Gastrocnemius medialis (tissue), 4 donors: ENCODE data around the gene ITPA. TPM values are rescaled to one million over a fixed set of nuclear protein-coding genes. Genes with fewer than 3 reads are reported as not detected.
A peak's percentile ranks its signal among the peaks of the same experiment; 100 is the strongest.

Experiments used
- ATAC-seq, 2 donors: fragments of 150-250 bp; one replicate each; pipeline ENCODE4 v1.9.1; 2016
- DNase-seq, 2 donors: peaks; one replicate each; pipeline ENCODE4 v3.0.0-alpha.2; 2019
- H3K27ac ChIP-seq, 4 donors: fragments of 200-600 bp; sonication (generic); 1 replicate in 1 of 4; 2 replicates in 3 of 4; pipeline ENCODE4 v1.5.1; 2016 to 2018; ENCODE audit warnings: mild to moderate bottlenecking in 2 of 4, moderate library complexity in 1 of 4
- H3K27me3 ChIP-seq, 3 donors: fragments of 200-600 bp; sonication (generic) in 2 of 3; 1 replicate in 1 of 3; 2 replicates in 2 of 3; pipeline versions ENCODE4 v1.5.1 to v1.6.0; 2016 to 2019; ENCODE audit warnings: mild to moderate bottlenecking in 1 of 3, moderate library complexity in 1 of 3
- H3K36me3 ChIP-seq, 2 donors: fragments of 200-600 bp; sonication (generic) in 1 of 2; one replicate each; pipeline ENCODE4 v1.5.1; 2017 to 2018
- H3K4me1 ChIP-seq, 2 donors: fragments of 200-600 bp; sonication (generic) in 1 of 2; one replicate each; pipeline ENCODE4 v1.5.1; 2016 to 2017; ENCODE audit warnings: mild to moderate bottlenecking in 2 of 2
- H3K4me3 ChIP-seq, 4 donors: fragments of 200-600 bp; sonication (generic) in 3 of 4; 1 replicate in 1 of 4; 2 replicates in 3 of 4; pipeline ENCODE4 v1.5.1; 2016 to 2019; ENCODE audit warnings: mild to moderate bottlenecking in 2 of 4
- H3K9me3 ChIP-seq, 3 donors: fragments of 200-600 bp; sonication (generic) in 2 of 3; 1 replicate in 1 of 3; 2 replicates in 2 of 3; pipeline ENCODE4 v1.5.1; 2016 to 2019
- CTCF ChIP-seq, 5 experiments: fragments of 450-650 bp in 3 of 5; fragments of 200-600 bp in 2 of 5; sonication (generic) in 2 of 5; IDR thresholded peaks in 4 of 5; conservative IDR thresholded peaks in 1 of 5; 1 replicate in 4 of 5; 2 replicates in 1 of 5; pipeline ENCODE4 v1.5.1; 2016 to 2019; ENCODE audit warnings: antibody characterized with exemption in 5 of 5, mild to moderate bottlenecking in 3 of 5, moderate library complexity in 3 of 5
- POLR2A ChIP-seq, 2 donors: fragments of 450-650 bp; IDR thresholded peaks; one replicate each; pipeline ENCODE4 v1.6.1; 2017; ENCODE audit warnings: antibody characterized with exemption in 2 of 2, mild to moderate bottlenecking in 2 of 2, moderate library complexity in 2 of 2
- in situ Hi-C, 4 donors: fragments of 200-750 bp; cut with MboI; loops; one replicate each; pipeline versions ENCODE4 v1.15.0 to v1.8.0; 2017; ENCODE audit warnings: low sequenced_read_pairs in 4 of 4
- intact Hi-C: fragments of 100-400 bp; cut with DNase I; formaldehyde crosslinking; loops from one replicate; pipeline ENCODE4 v1.15.1; 2023; ENCODE audit warnings: low total_unique reads
- total RNA-seq, 4 donors: library from RNA; depleted of rRNA; stranded (reverse); fragments of >200 nt; gene quantifications; one replicate each; pipeline versions ENCODE4 v1.1.0 to v1.2.3, GENCODE V29; 2016

ITPA gene
- total RNA-seq, 4 donors from 2014 or later = 27.2 to 59.5 (median 34.0) TPM

GRCh38 chr20:3173610-3174441 is 35.5 kb upstream of the ITPA start:
- DNase-seq (peak; percentile 80 to 81), ATAC-seq (peak; percentile 88 to 94)
- TF ChIP-seq CTCF (IDR thresholded peaks at IDR 0.05 in 4 of 5, conservative IDR thresholded peaks at IDR 0.05 in 1 of 5) = peak in 4 of 5 experiments; percentile 24 to 40 (median 29)
- TF ChIP-seq POLR2A (IDR thresholded peaks at IDR 0.05) = peak in 1 of 2 donors; percentile 22
- H3K27me3 ChIP-seq = no peaks in the 10 kb centered on the region
- H3K9me3 ChIP-seq = no peaks in the 10 kb centered on the region
- peaks cover 5 to 22% of the 10 kb centered on the region in 2 donors for H3K4me1 ChIP-seq
- peak overlapping the region; percentile 85 to 95 (median 86) for H3K27ac ChIP-seq
- in situ Hi-C loops (no loop called here), intact Hi-C loops (loop anchor here (1.0 to 5.0 kb wide), 3 partner anchors 15 to 127 kb away; partner anchors contain the start of genes FASTKD5, MRPS26 and UBOX5)
- peak overlapping the region; percentile 85 to 98 (median 95) for H3K4me3 ChIP-seq
- no peaks in the 10 kb centered on the region for H3K36me3 ChIP-seq

DNA sequence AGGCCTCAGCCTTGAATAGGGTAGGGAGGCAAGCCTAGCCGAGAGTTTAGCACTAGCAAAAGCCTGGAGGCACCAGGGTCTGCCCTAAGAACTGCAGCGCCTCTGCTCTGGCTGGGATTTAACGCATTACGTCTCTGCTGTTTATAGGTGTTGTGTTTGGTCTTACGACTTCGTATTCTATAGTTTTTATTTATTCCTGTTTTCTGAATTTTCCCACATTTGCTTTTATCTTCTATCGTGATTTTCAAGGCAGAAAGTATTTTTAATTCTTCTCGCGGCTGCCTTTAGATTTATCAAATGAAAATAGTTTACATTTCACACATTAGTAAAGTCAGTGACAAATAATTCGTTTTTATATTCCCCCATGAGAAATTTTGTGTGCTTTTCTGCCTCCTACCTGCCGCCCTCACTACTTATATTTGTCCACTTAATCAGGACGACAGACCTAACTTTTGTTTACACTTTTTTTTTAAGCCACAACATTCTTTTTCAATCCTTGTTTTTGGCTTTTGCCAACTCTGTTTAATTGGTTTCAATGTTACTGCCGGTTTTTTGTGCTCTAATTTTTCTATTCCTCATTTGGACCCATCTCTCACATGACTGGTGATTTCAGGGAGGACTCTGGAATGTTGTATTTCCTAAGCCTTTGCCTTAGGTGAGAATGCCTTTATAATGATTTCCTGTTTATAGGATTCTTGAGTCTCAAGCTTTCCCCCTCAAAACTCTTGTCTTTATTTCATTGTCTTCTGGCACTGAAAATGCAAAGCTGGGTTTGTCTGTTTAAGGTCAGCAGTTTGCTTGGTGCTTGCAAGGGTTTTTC is 34.6 kb upstream of the ITPA start:
- H3K36me3 ChIP-seq = no peaks in the 10 kb centered on the region
- in situ Hi-C loops = loop anchor here in 1 of 4 donors (25.0 kb wide), 1 partner anchor 112 kb away; the partner anchor contains the start of gene OXT
- peak overlapping the region; percentile 85 to 95 (median 86) for H3K27ac ChIP-seq
- no peaks in the 10 kb centered on the region for H3K27me3 ChIP-seq
- peaks cover 5 to 22% of the 10 kb centered on the region in 2 donors for H3K4me1 ChIP-seq
- ATAC-seq = no peak
- no peak for DNase-seq
- H3K9me3 ChIP-seq = no peaks in the 10 kb centered on the region
- intact Hi-C loops = loop anchor here (1.0 to 5.0 kb wide), 2 partner anchors 56 to 127 kb away; partner anchors contain the start of gene MRPS26
- TF ChIP-seq CTCF (IDR thresholded peaks at IDR 0.05 in 4 of 5, conservative IDR thresholded peaks at IDR 0.05 in 1 of 5) (no peak), POLR2A (IDR thresholded peaks at IDR 0.05) (no peak)
- peak overlapping the region; percentile 85 to 98 (median 95) for H3K4me3 ChIP-seq

- peak overlapping the region; percentile 1 to 95 (median 86) for H3K27ac ChIP-seq
- in situ Hi-C loops = loop anchor here in 1 of 4 donors (25.0 kb wide), 1 partner anchor 113 kb away; the partner anchor contains the start of gene OXT
- no peak for ATAC-seq
These were observed 34.0 kb upstream of the ITPA start for GRCh38 chr20:3175270-3175669.

More at GRCh38 chr20:3175270-3175669, 34.0 kb upstream of the ITPA start:
- intact Hi-C loops = no loop called here
- Histone ChIP-seq H3K36me3 (no peaks in the 10 kb centered on the region), H3K27me3 (no peaks in the 10 kb centered on the region), H3K9me3 (no peaks in the 10 kb centered on the region), H3K4me1 (peaks cover 5 to 22% of the 10 kb centered on the region in 2 donors), H3K4me3 (peak overlapping the region in 1 of 4 donors; percentile 98)
- no peak for DNase-seq
- TF ChIP-seq POLR2A (IDR thresholded peaks at IDR 0.05) (no peak), CTCF (IDR thresholded peaks at IDR 0.05 in 4 of 5, conservative IDR thresholded peaks at IDR 0.05 in 1 of 5) (no peak)
